Measurements from ENCODE around the gene EXOSC5. TPM values are rescaled to one million over a fixed set of nuclear protein-coding genes. Genes with fewer than 3 reads are reported as not detected.

EXOSC5 gene
- total and polyA plus RNA-seq, 2 of the 13 experiments (the other 11 are each of a cell fraction or from before 2014, with no cell fraction given), result 24.1 to 26.5 TPM

DNA sequence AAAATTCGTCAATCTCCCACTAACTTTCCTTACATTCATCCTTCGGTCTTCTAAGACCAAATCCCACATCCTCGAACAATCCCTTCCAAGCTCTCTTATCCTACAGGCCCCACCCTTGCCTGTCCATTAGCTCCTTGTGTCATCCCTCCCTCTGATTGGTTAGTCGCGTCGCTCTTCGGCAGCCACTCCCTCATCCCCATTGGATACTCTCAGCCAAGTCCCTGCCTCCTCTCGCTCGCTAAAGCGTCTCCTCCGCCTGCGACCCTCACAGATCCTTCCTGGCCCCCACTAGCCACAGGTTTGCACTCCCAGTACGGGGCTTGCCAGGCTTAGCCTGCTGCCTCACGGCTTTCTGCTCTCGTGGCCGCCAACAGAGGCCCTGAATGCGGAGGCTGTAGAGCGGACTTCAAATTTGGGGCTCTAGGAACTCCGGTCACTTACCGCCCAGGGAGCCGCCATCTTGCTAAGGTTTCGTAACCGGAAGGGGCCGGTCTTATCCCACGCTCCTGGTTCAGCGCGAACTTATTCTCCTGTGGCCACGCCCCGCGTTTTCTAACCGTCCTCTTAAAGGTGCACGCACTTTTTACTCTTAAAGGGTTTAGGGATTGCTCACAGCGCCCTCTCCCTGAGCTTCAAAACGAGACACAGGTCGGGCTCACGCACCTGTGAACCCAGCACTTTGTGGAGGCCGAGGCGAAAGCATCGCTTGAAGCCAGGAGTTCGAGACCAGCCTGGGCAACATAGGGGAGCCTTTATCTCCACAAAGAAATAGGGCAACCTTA, 42.5 kb upstream of the EXOSC5 start, which contains the start of gene DMAC2 (continued):
- TF ChIP-seq, protein P1, sequence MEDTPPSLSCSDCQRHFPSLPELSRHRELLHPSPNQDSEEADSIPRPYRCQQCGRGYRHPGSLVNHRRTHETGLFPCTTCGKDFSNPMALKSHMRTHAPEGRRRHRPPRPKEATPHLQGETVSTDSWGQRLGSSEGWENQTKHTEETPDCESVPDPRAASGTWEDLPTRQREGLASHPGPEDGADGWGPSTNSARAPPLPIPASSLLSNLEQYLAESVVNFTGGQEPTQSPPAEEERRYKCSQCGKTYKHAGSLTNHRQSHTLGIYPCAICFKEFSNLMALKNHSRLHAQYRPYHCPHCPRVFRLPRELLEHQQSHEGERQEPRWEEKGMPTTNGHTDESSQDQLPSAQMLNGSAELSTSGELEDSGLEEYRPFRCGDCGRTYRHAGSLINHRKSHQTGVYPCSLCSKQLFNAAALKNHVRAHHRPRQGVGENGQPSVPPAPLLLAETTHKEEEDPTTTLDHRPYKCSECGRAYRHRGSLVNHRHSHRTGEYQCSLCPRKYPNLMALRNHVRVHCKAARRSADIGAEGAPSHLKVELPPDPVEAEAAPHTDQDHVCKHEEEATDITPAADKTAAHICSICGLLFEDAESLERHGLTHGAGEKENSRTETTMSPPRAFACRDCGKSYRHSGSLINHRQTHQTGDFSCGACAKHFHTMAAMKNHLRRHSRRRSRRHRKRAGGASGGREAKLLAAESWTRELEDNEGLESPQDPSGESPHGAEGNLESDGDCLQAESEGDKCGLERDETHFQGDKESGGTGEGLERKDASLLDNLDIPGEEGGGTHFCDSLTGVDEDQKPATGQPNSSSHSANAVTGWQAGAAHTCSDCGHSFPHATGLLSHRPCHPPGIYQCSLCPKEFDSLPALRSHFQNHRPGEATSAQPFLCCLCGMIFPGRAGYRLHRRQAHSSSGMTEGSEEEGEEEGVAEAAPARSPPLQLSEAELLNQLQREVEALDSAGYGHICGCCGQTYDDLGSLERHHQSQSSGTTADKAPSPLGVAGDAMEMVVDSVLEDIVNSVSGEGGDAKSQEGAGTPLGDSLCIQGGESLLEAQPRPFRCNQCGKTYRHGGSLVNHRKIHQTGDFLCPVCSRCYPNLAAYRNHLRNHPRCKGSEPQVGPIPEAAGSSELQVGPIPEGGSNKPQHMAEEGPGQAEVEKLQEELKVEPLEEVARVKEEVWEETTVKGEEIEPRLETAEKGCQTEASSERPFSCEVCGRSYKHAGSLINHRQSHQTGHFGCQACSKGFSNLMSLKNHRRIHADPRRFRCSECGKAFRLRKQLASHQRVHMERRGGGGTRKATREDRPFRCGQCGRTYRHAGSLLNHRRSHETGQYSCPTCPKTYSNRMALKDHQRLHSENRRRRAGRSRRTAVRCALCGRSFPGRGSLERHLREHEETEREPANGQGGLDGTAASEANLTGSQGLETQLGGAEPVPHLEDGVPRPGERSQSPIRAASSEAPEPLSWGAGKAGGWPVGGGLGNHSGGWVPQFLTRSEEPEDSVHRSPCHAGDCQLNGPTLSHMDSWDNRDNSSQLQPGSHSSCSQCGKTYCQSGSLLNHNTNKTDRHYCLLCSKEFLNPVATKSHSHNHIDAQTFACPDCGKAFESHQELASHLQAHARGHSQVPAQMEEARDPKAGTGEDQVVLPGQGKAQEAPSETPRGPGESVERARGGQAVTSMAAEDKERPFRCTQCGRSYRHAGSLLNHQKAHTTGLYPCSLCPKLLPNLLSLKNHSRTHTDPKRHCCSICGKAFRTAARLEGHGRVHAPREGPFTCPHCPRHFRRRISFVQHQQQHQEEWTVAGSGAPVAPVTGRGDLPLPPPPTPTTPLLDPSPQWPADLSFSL (CRISPR knock-in tag; IDR thresholded peaks at IDR 0.05), result no peak
- TF ChIP-seq ZNF644 (CRISPR knock-in tag; IDR thresholded peaks at IDR 0.05; ENCODE audit: low read depth), result no peak
- TF ChIP-seq, protein P2, sequence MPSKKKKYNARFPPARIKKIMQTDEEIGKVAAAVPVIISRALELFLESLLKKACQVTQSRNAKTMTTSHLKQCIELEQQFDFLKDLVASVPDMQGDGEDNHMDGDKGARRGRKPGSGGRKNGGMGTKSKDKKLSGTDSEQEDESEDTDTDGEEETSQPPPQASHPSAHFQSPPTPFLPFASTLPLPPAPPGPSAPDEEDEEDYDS (CRISPR knock-in tag; IDR thresholded peaks at IDR 0.05), result peak; percentile 76
- TF ChIP-seq, protein P3, sequence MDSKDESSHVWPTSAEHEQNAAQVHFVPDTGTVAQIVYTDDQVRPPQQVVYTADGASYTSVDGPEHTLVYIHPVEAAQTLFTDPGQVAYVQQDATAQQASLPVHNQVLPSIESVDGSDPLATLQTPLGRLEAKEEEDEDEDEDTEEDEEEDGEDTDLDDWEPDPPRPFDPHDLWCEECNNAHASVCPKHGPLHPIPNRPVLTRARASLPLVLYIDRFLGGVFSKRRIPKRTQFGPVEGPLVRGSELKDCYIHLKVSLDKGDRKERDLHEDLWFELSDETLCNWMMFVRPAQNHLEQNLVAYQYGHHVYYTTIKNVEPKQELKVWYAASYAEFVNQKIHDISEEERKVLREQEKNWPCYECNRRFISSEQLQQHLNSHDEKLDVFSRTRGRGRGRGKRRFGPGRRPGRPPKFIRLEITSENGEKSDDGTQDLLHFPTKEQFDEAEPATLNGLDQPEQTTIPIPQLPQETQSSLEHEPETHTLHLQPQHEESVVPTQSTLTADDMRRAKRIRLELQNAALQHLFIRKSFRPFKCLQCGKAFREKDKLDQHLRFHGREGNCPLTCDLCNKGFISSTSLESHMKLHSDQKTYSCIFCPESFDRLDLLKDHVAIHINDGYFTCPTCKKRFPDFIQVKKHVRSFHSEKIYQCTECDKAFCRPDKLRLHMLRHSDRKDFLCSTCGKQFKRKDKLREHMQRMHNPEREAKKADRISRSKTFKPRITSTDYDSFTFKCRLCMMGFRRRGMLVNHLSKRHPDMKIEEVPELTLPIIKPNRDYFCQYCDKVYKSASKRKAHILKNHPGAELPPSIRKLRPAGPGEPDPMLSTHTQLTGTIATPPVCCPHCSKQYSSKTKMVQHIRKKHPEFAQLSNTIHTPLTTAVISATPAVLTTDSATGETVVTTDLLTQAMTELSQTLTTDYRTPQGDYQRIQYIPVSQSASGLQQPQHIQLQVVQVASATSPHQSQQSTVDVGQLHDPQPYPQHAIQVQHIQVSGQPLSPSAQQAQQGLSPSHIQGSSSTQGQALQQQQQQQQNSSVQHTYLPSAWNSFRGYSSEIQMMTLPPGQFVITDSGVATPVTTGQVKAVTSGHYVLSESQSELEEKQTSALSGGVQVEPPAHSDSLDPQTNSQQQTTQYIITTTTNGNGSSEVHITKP (CRISPR knock-in tag; IDR thresholded peaks at IDR 0.05; ENCODE audit: low read depth), result 0 out of 2 replicates have a peak, but pooled peaks have one; percentile 35
- TF ChIP-seq, protein P4, sequence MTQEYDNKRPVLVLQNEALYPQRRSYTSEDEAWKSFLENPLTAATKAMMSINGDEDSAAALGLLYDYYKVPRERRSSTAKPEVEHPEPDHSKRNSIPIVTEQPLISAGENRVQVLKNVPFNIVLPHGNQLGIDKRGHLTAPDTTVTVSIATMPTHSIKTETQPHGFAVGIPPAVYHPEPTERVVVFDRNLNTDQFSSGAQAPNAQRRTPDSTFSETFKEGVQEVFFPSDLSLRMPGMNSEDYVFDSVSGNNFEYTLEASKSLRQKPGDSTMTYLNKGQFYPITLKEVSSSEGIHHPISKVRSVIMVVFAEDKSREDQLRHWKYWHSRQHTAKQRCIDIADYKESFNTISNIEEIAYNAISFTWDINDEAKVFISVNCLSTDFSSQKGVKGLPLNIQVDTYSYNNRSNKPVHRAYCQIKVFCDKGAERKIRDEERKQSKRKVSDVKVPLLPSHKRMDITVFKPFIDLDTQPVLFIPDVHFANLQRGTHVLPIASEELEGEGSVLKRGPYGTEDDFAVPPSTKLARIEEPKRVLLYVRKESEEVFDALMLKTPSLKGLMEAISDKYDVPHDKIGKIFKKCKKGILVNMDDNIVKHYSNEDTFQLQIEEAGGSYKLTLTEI (CRISPR knock-in tag; conservative IDR thresholded peaks at IDR 0.05), result no peak
- TF ChIP-seq NCOA2 (CRISPR knock-in tag; IDR thresholded peaks at IDR 0.05), result peak; percentile 28; the same call in 1 of the 2 replicates
- TF ChIP-seq, protein P5, sequence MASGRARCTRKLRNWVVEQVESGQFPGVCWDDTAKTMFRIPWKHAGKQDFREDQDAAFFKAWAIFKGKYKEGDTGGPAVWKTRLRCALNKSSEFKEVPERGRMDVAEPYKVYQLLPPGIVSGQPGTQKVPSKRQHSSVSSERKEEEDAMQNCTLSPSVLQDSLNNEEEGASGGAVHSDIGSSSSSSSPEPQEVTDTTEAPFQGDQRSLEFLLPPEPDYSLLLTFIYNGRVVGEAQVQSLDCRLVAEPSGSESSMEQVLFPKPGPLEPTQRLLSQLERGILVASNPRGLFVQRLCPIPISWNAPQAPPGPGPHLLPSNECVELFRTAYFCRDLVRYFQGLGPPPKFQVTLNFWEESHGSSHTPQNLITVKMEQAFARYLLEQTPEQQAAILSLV (CRISPR knock-in tag; IDR thresholded peaks at IDR 0.05; ENCODE audit: borderline replicate concordance), result peak; percentile 28; the same call in 1 of the 2 replicates
- TF ChIP-seq, protein P6, sequence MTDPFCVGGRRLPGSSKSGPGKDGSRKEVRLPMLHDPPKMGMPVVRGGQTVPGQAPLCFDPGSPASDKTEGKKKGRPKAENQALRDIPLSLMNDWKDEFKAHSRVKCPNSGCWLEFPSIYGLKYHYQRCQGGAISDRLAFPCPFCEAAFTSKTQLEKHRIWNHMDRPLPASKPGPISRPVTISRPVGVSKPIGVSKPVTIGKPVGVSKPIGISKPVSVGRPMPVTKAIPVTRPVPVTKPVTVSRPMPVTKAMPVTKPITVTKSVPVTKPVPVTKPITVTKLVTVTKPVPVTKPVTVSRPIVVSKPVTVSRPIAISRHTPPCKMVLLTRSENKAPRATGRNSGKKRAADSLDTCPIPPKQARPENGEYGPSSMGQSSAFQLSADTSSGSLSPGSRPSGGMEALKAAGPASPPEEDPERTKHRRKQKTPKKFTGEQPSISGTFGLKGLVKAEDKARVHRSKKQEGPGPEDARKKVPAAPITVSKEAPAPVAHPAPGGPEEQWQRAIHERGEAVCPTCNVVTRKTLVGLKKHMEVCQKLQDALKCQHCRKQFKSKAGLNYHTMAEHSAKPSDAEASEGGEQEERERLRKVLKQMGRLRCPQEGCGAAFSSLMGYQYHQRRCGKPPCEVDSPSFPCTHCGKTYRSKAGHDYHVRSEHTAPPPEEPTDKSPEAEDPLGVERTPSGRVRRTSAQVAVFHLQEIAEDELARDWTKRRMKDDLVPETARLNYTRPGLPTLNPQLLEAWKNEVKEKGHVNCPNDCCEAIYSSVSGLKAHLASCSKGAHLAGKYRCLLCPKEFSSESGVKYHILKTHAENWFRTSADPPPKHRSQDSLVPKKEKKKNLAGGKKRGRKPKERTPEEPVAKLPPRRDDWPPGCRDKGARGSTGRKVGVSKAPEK (CRISPR knock-in tag; IDR thresholded peaks at IDR 0.05; ENCODE audit: borderline replicate concordance), result no peak
- no peak for TF ChIP-seq TRIM24 (CRISPR knock-in tag; IDR thresholded peaks at IDR 0.05)
